Stimulated activated CD8-positive, alpha-beta memory T cell treated with anti-CD3 and anti-CD28 coated beads, Interleukin-12 subunit alpha, Interleukin-12 subunit beta, amount 100 ng/mL, for 24 hours (primary cell): Measurements from ENCODE around the gene UBE2E1.
"Not testable (repeated sequence)": the region's sequence is repeated elsewhere in the genome, so short reads cannot be mapped to it uniquely, and the experiment has no call there.

ENCODE experiments used
- DNase-seq: peaks from one replicate; pipeline ENCODE4 v3.0.0-alpha.2; 2020; ENCODE audit errors: extremely low read depth

Gene UBE2E1

GRCh38 chr3:23849462-23849861 lies 43.7 kb downstream of the UBE2E1 start:
- DNase-seq: not testable (repeated sequence)

- no peak for DNase-seq
Measured at GRCh38 chr3:23856286-23856685, 50.5 kb downstream of the UBE2E1 start.

- no peak for DNase-seq
Measured at GRCh38 chr3:23859012-23859743, 53.4 kb downstream of the UBE2E1 start.

GRCh38 chr3:23859839-23860382 lies 54.2 kb downstream of the UBE2E1 start:
- no peak for DNase-seq

GRCh38 chr3:23861689-23862088 lies 55.9 kb downstream of the UBE2E1 start:
- DNase-seq: no peak

GRCh38 chr3:23863060-23863459 lies 57.3 kb downstream of the UBE2E1 start:
- no peak for DNase-seq

GRCh38 chr3:23864931-23865330 lies 59.2 kb downstream of the UBE2E1 start:
- DNase-seq: no peak

GRCh38 chr3:23865595-23866396 lies 60.0 kb downstream of the UBE2E1 start:
- DNase-seq: no peak

GRCh38 chr3:23867400-23867799 lies 61.6 kb downstream of the UBE2E1 start:
- DNase-seq: no peak

GRCh38 chr3:23867838-23868237 lies 62.1 kb downstream of the UBE2E1 start:
- DNase-seq: no peak

- DNase-seq: no peak
Measured at GRCh38 chr3:23869977-23870662, 64.4 kb downstream of the UBE2E1 start.

- DNase-seq: not testable (repeated sequence)
Measured at GRCh38 chr3:23870663-23871043, 64.9 kb downstream of the UBE2E1 start.

- not testable (repeated sequence) for DNase-seq
Measured at GRCh38 chr3:23871361-23871760, 65.6 kb downstream of the UBE2E1 start.

- DNase-seq: no peak
Measured at GRCh38 chr3:23872330-23872729, 66.6 kb downstream of the UBE2E1 start.

- no peak for DNase-seq
Measured at GRCh38 chr3:23873941-23874340, 68.2 kb downstream of the UBE2E1 start.

- no peak for DNase-seq
Measured at GRCh38 chr3:23874359-23875112, 68.8 kb downstream of the UBE2E1 start.

GRCh38 chr3:23875113-23875725 lies 69.5 kb downstream of the UBE2E1 start:
- no peak for DNase-seq

- no peak for DNase-seq
Measured at GRCh38 chr3:23876923-23877322, 71.2 kb downstream of the UBE2E1 start.

- no peak for DNase-seq
Measured at GRCh38 chr3:23877329-23877980, 71.7 kb downstream of the UBE2E1 start.

GRCh38 chr3:23879485-23879884 lies 73.7 kb downstream of the UBE2E1 start:
- DNase-seq: no peak
